ENCODE results near the gene CST1.
"Not testable (repeated sequence)": the region's sequence is repeated elsewhere in the genome, so short reads cannot be mapped to it uniquely, and the experiment has no call there.

CST1 gene

GRCh38 chr20:23750786-23751185 lies at the start of gene CST1:
TSS of gene CST1 (minus strand) at chr20:23750935. CDS start at chr20:23750866, 69 bp downstream.
- not testable (repeated sequence) for DNase-seq (ENCODE audit: low read depth, low spot score)

GRCh38 chr20:23799216-23799847 lies 48.6 kb upstream of the CST1 start:
- DNase-seq (ENCODE audit: low read depth, low spot score), result not testable (repeated sequence)

GRCh38 chr20:23795526-23795925 lies 44.8 kb upstream of the CST1 start:
- no peak for DNase-seq (ENCODE audit: low read depth, low spot score)

GRCh38 chr20:23794841-23795240 lies 44.1 kb upstream of the CST1 start:
- no peak for DNase-seq (ENCODE audit: low read depth, low spot score)

GRCh38 chr20:23794065-23794464 lies 43.3 kb upstream of the CST1 start:
- DNase-seq (ENCODE audit: low read depth, low spot score), result no peak

- no peak for DNase-seq (ENCODE audit: low read depth, low spot score)
Measured at GRCh38 chr20:23783447-23783846, 32.7 kb upstream of the CST1 start.

- no peak for DNase-seq (ENCODE audit: low read depth, low spot score)
Measured at GRCh38 chr20:23782366-23782983, 31.7 kb upstream of the CST1 start.

GRCh38 chr20:23778676-23779075 lies 27.9 kb upstream of the CST1 start:
- not testable (repeated sequence) for DNase-seq (ENCODE audit: low read depth, low spot score)

GRCh38 chr20:23777380-23777779 lies 26.6 kb upstream of the CST1 start:
- DNase-seq (ENCODE audit: low read depth, low spot score), result not testable (repeated sequence)

GRCh38 chr20:23776067-23776771 lies 25.5 kb upstream of the CST1 start:
- no peak for DNase-seq (ENCODE audit: low read depth, low spot score)

GRCh38 chr20:23774081-23774480 lies 23.3 kb upstream of the CST1 start:
- DNase-seq (ENCODE audit: low read depth, low spot score), result no peak

GRCh38 chr20:23773579-23773978 lies 22.8 kb upstream of the CST1 start:
- no peak for DNase-seq (ENCODE audit: low read depth, low spot score)

- no peak for DNase-seq (ENCODE audit: low read depth, low spot score)
Measured at GRCh38 chr20:23773127-23773526, 22.4 kb upstream of the CST1 start.

GRCh38 chr20:23772074-23772473 lies 21.3 kb upstream of the CST1 start:
- DNase-seq (ENCODE audit: low read depth, low spot score), result no peak

GRCh38 chr20:23770384-23770783 lies 19.6 kb upstream of the CST1 start:
- DNase-seq (ENCODE audit: low read depth, low spot score), result no peak

- DNase-seq (ENCODE audit: low read depth, low spot score), result not testable (repeated sequence)
Measured at GRCh38 chr20:23768520-23768919, 17.8 kb upstream of the CST1 start.

GRCh38 chr20:23766531-23766930 lies 15.8 kb upstream of the CST1 start:
- DNase-seq (ENCODE audit: low read depth, low spot score), result no peak

- no peak for DNase-seq (ENCODE audit: low read depth, low spot score)
Measured at GRCh38 chr20:23765578-23765977, 14.8 kb upstream of the CST1 start.

GRCh38 chr20:23764630-23765029 lies 13.9 kb upstream of the CST1 start:
- DNase-seq (ENCODE audit: low read depth, low spot score), result not testable (repeated sequence)

- DNase-seq (ENCODE audit: low read depth, low spot score), result no peak
Measured at GRCh38 chr20:23763345-23763744, 12.6 kb upstream of the CST1 start.

GRCh38 chr20:23759306-23759940 lies 8.7 kb upstream of the CST1 start:
- no peak for DNase-seq (ENCODE audit: low read depth, low spot score)

- not testable (repeated sequence) for DNase-seq (ENCODE audit: low read depth, low spot score)
Measured at GRCh38 chr20:23756792-23757191, 6.1 kb upstream of the CST1 start.

All from smooth muscle cell of the brain vasculature (primary cell).